Liver (tissue), 3 donors: ENCODE data around the gene ROPN1L.

ENCODE experiments used
- ATF3 ChIP-seq: IDR thresholded peaks from 2 replicates; pipeline ENCODE4 v1.6.1; 2016; ENCODE audit warnings: antibody characterized with exemption
- CTCF ChIP-seq: fragments of 150-350 bp; IDR thresholded peaks from 2 replicates; pipeline ENCODE4 v1.5.1; 2017; ENCODE audit warnings: improper control_type of control experiment, low read depth, low read length; ENCODE audit not compliant: missing input control
- EGR1 ChIP-seq, 2 donors: IDR thresholded peaks; 2 replicates each; pipeline ENCODE4 v1.6.1; 2016 to 2018; ENCODE audit warnings: antibody characterized with exemption in 2 of 2, low read depth in 2 of 2
- FOXA1 ChIP-seq: IDR thresholded peaks from 2 replicates; pipeline ENCODE4 v1.6.1; 2016; ENCODE audit warnings: antibody characterized with exemption
- HNF4A ChIP-seq, 2 donors: conservative IDR thresholded peaks; 2 replicates each; pipeline ENCODE4 v1.6.1; 2016; ENCODE audit warnings: antibody characterized with exemption in 2 of 2, mild to moderate bottlenecking in 2 of 2
- HNF4G ChIP-seq: IDR thresholded peaks from 2 replicates; pipeline ENCODE4 v1.6.1; 2016; ENCODE audit warnings: antibody characterized with exemption
- JUND ChIP-seq, 2 donors: IDR thresholded peaks; 2 replicates each; pipeline ENCODE4 v1.6.1; 2016; ENCODE audit warnings: antibody characterized with exemption in 2 of 2
- MAX ChIP-seq: IDR thresholded peaks from 2 replicates; pipeline ENCODE4 v1.6.1; 2016; ENCODE audit warnings: antibody characterized with exemption
- RAD21 ChIP-seq, 2 donors: IDR thresholded peaks; 2 replicates each; pipeline ENCODE4 v1.6.1; 2016; ENCODE audit warnings: antibody characterized with exemption in 2 of 2, mild to moderate bottlenecking in 2 of 2
- TAF1 ChIP-seq: conservative IDR thresholded peaks from 2 replicates; pipeline ENCODE4 v1.6.1; 2016; ENCODE audit warnings: antibody characterized with exemption, mild to moderate bottlenecking
- YY1 ChIP-seq: IDR thresholded peaks from 2 replicates; pipeline ENCODE4 v1.6.1; 2016; ENCODE audit warnings: antibody characterized with exemption, mild to moderate bottlenecking
- ZBTB33 ChIP-seq: IDR thresholded peaks from 2 replicates; pipeline ENCODE4 v1.6.1; 2016; ENCODE audit warnings: antibody characterized with exemption
- donor health status: healthy.
- donor health status: healthy.

- TF ChIP-seq FOXA1 (no peak), CTCF (no peak), RAD21 (IDR thresholded peaks at IDR 0.05) (no peak), ATF3 (no peak), HNF4G (no peak), MAX (no peak), YY1 (no peak), TAF1 (no peak), ZBTB33 (no peak), JUND (IDR thresholded peaks at IDR 0.05) (no peak), HNF4A (conservative IDR thresholded peaks at IDR 0.05) (no peak), EGR1 (IDR thresholded peaks at IDR 0.05; ENCODE audit: low read depth in 2 of 2) (no peak)
Observed at GRCh38 chr5:10410662-10411061, 31.0 kb upstream of the ROPN1L start.
